Thyroid gland (tissue), 4 donors: Measurements from ENCODE around the gene FAM241A.

Experiments used
- CTCF ChIP-seq, 6 experiments: fragments of 200-600 bp in 3 of 6; fragments of 450-650 bp in 3 of 6; sonication (generic) in 3 of 6; IDR thresholded peaks; one replicate each; pipeline ENCODE4 v1.5.1; 2016 to 2019; ENCODE audit warnings: antibody characterized with exemption in 6 of 6, mild to moderate bottlenecking in 2 of 6, inconsistent platforms in 1 of 6, moderate library complexity in 1 of 6
- POLR2A ChIP-seq, 2 donors: fragments of 450-650 bp; IDR thresholded peaks; one replicate each; pipeline ENCODE4 v1.6.1; 2017; ENCODE audit warnings: antibody characterized with exemption in 2 of 2, mild to moderate bottlenecking in 2 of 2, moderate library complexity in 1 of 2

- TF ChIP-seq CTCF (IDR thresholded peaks at IDR 0.05) (no peak), POLR2A (IDR thresholded peaks at IDR 0.05) (no peak)
Observed at GRCh38 chr4:112168719-112169500, 23.7 kb downstream of the FAM241A start.
